Kidney epithelial cell (primary cell): Measurements from ENCODE around the gene MINK1. TPM values are rescaled to one million over a fixed set of nuclear protein-coding genes. Genes with fewer than 3 reads are reported as not detected.
"Not testable (repeated sequence)": the region's sequence is repeated elsewhere in the genome, so short reads cannot be mapped to it uniquely, and the experiment has no call there.

Source experiments
- DNase-seq: peaks from one replicate; pipeline ENCODE4 v3.0.0-alpha.2; 2010; ENCODE audit warnings: low read depth
- H3K27me3 ChIP-seq: 2 replicates; pipeline ENCODE4 v1.6.0; 2011; ENCODE audit warnings: low read length; ENCODE audit not compliant: control insufficient read depth, insufficient read depth
- H3K36me3 ChIP-seq: 2 replicates; pipeline ENCODE4 v1.5.1; 2011; ENCODE audit warnings: low read length; ENCODE audit not compliant: control insufficient read depth, insufficient read depth
- H3K4me3 ChIP-seq: 2 replicates; pipeline ENCODE4 v1.5.1; 2011; ENCODE audit warnings: low read depth, mild to moderate bottlenecking, control low read depth, low read length
- total RNA-seq: library from RNA; depleted of rRNA; stranded (reverse); fragments of >200 nt; gene quantifications from 2 replicates; pipeline ENCODE4 v1.2.3, GENCODE V29; 2015
- TF ChIP-seq, protein P1 (sequence below): IDR thresholded peaks from 2 replicates; pipeline ENCODE4 v1.5.1; 2011; ENCODE audit warnings: mild to moderate bottlenecking, moderate library complexity, low read length, control low read depth, inconsistent platforms; ENCODE audit not compliant: insufficient read depth, poor library complexity, severe bottlenecking

Gene MINK1
- total RNA-seq, 1 donor from 2014 or later, result 36.1 TPM

DNA sequence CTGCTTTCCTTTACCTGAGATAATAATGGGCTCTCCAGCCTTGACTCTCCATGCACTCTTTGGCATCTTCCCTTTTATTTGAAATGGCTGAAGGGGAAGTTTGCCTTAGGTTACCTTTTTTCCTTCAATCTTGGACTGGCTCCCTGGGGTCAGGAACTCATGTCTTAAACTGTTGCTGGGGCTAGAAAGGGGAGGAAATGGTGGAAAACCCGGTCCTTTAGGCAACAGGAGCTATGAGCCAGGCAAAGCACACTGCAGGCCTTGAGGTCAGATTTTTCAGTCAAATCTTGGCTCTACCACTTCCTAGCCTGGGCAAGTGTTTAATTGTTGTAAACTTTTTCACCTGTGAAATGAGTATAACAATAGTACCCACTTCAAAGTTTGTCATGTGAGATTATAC, 30.2 kb downstream of the MINK1 start:
- TF ChIP-seq, protein P1, sequence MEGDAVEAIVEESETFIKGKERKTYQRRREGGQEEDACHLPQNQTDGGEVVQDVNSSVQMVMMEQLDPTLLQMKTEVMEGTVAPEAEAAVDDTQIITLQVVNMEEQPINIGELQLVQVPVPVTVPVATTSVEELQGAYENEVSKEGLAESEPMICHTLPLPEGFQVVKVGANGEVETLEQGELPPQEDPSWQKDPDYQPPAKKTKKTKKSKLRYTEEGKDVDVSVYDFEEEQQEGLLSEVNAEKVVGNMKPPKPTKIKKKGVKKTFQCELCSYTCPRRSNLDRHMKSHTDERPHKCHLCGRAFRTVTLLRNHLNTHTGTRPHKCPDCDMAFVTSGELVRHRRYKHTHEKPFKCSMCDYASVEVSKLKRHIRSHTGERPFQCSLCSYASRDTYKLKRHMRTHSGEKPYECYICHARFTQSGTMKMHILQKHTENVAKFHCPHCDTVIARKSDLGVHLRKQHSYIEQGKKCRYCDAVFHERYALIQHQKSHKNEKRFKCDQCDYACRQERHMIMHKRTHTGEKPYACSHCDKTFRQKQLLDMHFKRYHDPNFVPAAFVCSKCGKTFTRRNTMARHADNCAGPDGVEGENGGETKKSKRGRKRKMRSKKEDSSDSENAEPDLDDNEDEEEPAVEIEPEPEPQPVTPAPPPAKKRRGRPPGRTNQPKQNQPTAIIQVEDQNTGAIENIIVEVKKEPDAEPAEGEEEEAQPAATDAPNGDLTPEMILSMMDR, result no peak
- no peak for DNase-seq
- H3K4me3 ChIP-seq, result no peak overlapping the region
- no peaks in the 10 kb centered on the region for H3K27me3 ChIP-seq
- H3K36me3 ChIP-seq, result no peaks in the 10 kb centered on the region

DNA sequence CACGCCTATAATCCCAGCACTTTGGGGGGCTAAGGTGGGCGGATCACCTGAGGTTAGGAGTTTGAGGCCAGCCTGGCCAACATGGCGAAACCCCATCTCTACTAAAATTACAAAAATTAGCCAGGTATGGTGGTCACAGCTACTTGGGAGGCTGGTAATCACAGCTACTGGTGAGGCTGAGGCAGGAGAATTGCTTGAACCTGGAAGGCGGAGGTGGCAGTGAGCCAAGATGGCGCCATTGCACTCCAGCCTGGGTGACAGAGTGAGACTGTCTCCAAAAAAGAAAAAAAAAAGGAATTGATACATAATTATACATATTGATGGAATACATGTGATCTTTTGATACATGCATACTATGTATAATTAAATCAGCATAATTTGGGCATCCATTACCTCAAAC, 34.4 kb downstream of the MINK1 start:
- not testable (repeated sequence) for H3K4me3 ChIP-seq, DNase-seq, H3K36me3 ChIP-seq, H3K27me3 ChIP-seq

DNA sequence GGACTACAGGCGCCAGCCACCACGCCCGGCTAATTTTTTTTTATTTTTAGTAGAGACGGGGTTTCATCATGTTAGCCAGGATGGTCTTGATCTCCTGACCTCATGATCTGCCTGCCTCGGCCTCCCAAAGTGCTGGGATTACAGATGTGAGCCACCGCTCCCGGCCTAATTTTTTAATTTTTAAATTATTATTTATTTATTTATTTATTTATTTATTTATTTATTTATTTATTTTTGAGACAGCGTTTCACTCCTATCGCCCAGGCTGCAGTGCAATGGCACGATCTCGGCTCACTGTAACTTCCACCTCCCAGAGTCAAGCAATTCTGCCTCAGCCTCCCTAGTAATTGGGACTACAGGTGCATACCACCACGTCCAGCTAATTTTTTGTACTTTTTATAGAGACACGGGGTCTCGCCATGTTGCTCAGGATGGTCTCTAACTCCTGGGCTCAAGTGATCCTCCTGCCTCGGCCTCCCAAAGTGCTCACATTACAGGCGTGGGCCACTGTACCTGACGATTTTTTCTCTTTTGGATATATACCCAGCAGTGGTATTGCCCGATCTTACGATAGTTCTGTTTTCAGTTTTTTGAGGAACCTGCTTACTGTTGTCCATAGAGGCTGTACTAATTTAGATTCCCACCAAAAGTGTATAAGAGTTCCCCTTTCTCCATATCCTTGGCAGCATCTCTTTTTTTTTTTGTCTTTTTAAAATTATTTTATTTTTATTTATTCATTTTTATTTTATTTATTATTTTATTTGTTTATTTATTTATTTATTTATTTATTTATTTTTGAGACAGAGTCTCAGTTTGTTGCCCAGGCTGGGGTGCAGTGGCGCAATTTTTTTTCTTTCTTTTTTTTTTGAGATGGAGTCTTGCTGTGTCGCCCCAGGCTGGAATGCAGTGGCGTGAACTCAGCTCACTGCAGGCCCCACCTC, 36.2 kb downstream of the MINK1 start:
- not testable (repeated sequence) for H3K4me3 ChIP-seq, DNase-seq, H3K27me3 ChIP-seq, H3K36me3 ChIP-seq

DNA sequence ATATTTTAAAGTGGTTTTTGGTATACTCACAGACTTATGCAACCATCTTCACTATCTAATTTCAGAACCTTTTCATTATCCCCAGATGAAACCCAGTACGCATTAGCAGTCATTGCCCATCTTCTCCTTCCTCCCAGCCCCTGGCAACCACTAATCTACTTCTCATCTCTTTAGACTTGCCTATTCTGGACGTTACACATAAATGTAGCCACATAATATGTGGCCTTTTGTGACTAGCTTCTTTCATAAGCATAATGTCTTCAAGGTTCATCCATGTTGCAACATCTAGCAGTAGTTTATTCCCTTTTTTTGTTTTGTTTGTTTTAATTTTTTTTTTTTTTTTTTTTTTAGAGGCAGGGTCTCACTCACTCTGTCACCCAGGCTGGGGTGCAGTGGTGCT, 37.7 kb downstream of the MINK1 start:
- no peak for DNase-seq
- TF ChIP-seq, protein P1, result no peak
- no peaks in the 10 kb centered on the region for H3K27me3 ChIP-seq
- no peaks in the 10 kb centered on the region for H3K36me3 ChIP-seq
- H3K4me3 ChIP-seq, result no peak overlapping the region

DNA sequence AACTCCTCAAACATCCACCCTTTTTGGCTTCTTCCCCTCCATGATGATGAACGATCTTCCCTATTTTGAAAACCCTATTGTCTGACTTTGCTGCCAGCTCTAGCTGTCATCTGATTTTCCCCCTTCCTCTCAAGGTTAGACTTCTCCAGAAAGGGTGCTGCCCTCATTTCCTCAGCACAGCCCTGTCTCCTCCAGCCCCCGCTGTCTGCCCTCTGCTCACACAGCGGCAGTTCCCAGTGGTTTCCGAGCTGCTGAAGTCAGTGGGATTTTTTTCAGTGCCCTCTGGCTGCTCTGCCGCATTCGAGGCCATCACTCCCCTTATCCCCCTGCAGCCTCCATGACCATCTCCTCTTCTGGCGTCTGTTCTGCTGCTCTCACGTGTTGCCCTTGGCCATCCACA, 39.6 kb downstream of the MINK1 start:
- TF ChIP-seq, protein P1, result no peak
- Histone ChIP-seq H3K4me3 (no peak overlapping the region), H3K36me3 (no peaks in the 10 kb centered on the region), H3K27me3 (no peaks in the 10 kb centered on the region)
- DNase-seq, result no peak

DNA sequence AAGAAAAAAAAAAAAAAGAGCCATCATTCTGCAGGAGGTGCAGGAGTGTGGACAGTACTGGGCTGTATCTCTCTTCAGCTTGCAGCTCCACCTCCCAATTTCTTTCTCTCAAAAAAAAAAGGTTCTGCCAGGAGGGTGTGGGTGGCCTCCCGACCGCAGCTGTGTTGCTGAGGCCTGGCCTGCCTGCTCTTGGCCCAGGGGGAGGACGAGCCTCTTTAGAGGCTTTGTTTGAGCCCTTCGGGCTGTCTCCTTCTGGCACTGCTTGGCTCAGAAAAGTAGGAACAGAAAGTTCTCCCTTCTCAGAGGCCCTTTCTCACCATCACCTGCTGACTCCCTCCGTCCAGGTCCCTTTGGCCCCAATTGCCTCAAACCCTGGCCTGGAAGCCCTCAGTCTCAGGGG, 43.9 kb downstream of the MINK1 start:
- TF ChIP-seq, protein P1, result no peak
- Histone ChIP-seq H3K4me3 (no peak overlapping the region), H3K27me3 (no peaks in the 10 kb centered on the region), H3K36me3 (no peaks in the 10 kb centered on the region)
- DNase-seq, result no peak

DNA sequence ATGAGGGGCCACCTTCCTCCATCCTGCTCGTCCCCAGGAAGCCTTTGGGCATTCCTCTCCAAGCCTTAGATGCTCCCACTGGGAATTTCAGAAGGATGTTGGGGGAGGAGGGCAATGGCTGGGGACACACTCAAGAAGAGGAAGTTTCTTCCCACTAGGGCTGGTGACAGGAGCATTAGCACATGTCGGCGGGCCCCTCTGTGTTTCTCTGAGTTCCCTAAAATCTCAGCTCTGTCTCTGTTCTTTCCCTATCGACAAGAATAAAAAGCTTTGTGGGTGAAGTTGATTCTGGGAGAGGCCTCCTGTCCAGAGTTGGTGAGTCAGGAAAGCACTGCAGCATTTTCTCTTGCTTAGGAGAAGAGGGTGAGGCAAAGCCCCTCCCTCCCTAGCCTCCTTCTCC, 46.5 kb downstream of the MINK1 start:
- Histone ChIP-seq H3K36me3 (peaks cover 1% of the 10 kb centered on the region), H3K27me3 (no peaks in the 10 kb centered on the region), H3K4me3 (no peak overlapping the region)
- TF ChIP-seq, protein P1, result no peak
- DNase-seq, result no peak
